ENCODE measurements around the gene C19orf25.

Gene C19orf25

DNA sequence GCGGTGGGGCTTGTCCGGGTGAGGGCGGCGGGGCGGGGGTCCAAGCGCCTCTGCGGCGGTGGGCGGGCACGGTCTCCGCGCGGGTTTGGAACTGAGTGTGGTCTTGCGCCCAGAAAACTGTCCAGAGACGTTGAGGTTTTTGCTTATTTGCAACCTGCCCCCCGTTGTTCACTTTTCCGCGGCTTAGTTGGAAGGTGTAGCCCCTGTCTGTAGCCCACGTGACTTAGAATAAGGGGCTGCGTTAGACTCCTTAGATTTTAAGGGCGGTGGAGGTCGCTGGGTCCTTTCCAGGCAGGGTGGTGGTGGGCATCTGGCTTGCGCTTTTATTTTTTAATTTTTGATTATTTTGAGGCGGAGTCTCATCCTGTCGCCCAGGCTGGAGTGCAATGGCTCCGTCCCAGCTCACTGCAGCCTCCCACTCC, 40.1 kb downstream of the C19orf25 start:
- H3K27ac Mint-ChIP-seq, result peak overlapping the region; percentile 84
- peak overlapping the region; percentile 99 for H3K4me3 Mint-ChIP-seq
- no peak for DNase-seq (ENCODE audit: low spot score)
- H3K36me3 Mint-ChIP-seq (ENCODE audit: low read depth), result peaks cover 45% of the 10 kb centered on the region
- H3K27me3 Mint-ChIP-seq (ENCODE audit: low read depth), result no peaks in the 10 kb centered on the region
- H3K4me1 Mint-ChIP-seq (ENCODE audit: low read depth), result peaks cover 13% of the 10 kb centered on the region
- no peaks in the 10 kb centered on the region for H3K9me3 Mint-ChIP-seq

DNA sequence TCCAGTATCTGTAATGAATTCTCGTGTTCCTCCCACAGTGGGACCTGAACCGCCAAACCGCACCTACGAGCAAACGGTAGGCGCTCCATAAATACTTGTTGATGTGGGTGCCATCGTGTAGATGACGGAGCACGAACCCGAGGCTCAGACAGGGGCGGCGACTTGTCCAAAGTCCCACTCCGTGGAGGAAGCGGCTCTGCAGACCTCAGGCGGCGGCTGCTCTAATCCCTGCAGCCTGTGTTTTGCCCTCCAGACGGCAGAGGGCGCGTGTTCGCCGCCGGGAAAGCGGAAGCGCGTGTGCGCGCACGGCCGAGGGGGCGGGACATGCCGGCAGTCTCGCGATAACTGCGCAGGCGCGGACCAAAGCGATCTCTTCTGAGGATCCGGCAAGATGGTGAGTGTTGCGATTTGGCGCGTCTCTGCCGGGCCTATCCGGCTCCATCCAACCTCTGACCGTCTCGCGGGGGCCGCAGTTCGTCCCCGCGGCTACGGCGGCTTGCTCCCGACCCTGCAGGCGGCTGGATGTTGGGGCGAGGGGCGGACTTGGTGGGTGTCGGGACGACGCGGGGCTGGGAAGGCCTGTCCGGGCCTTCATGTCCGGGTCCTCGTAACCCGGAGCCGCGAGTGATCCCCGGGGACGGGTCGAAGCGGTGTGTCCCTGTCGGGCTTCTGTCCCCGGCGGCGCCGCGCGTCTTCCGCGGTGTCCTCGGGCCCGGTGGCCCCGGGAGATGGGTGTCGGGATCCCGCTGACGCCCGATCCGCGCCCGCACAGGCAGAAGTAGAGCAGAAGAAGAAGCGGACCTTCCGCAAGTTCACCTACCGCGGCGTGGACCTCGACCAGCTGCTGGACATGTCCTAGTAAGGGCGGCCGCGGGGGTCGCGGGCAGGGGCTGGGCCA, 40.7 kb downstream of the C19orf25 start, which contains the start of gene RPS15:
RPS15 (plus strand) TSS at position 362 of the 898 bp plus-strand sequence; CDS start at position 392, 30 bp downstream.
- Mint-ChIP-seq H3K36me3 (ENCODE audit: low read depth) (peaks cover 45% of the 10 kb centered on the region), H3K4me1 (ENCODE audit: low read depth) (peaks cover 13% of the 10 kb centered on the region), H3K9me3 (no peaks in the 10 kb centered on the region), H3K4me3 (peak within 1 kb of the TSS; percentile 99), H3K27me3 (ENCODE audit: low read depth) (no peaks in the 10 kb centered on the region), H3K27ac (peak within 1 kb of the TSS; percentile 99)
- DNase-seq (ENCODE audit: low spot score), result peak; percentile 96

DNA sequence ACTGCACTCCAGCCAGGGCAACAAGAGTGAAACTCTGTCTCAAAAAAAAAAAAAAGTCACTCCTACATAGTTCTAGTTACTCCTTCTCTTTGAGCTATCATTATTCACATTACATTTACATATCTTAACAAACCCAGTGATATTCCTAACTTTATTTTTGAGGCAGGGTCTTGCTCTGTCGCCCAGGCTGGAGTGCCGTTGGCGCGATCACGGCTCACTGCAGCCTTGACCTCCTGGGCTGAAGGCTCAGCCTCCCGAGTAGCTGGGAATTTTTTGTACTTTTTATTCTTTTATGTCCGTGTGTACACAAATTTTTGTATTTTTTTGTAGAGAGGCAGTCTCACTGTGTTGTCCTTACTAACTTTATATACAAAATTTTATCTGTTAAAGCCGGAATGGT, 41.4 kb downstream of the C19orf25 start:
- Mint-ChIP-seq H3K9me3 (no peaks in the 10 kb centered on the region), H3K4me3 (no peak overlapping the region), H3K27ac (no peak overlapping the region), H3K27me3 (ENCODE audit: low read depth) (no peaks in the 10 kb centered on the region), H3K4me1 (ENCODE audit: low read depth) (peaks cover 13% of the 10 kb centered on the region), H3K36me3 (ENCODE audit: low read depth) (peaks cover 45% of the 10 kb centered on the region)
- DNase-seq (ENCODE audit: low spot score), result no peak

DNA sequence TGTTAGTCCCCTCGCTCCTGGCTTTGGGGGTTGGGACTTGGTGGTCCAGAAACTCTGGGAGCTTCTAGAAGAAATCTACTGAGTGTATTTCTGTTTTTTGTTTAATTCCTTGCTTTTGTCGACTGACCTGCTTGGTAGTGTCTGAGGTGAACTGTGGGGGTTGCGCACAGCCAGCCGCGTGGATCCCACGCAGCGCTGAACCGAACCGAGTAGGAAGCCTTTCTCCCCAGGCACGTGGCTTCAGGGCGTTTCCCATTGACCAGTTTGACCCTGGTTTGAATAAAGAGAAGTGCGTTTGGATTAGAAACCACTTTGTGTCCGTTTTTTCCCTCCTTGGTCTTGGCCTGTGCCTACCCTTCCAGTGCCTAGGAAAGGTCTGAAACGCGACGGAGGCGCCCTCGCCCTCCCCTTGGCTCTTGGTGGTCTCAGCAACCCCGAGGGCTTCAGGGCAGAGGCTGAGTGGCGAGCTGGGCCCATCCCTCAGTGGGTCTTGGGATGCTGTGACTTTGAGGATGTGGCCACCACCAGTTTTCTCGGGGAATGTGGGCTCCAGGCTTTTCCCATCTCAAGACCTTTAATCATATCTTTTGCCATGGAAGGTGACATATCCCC, 43.5 kb downstream of the C19orf25 start:
- no peak overlapping the region for H3K27ac Mint-ChIP-seq
- peaks cover 10% of the 10 kb centered on the region for H3K4me1 Mint-ChIP-seq (ENCODE audit: low read depth)
- no peak overlapping the region for H3K4me3 Mint-ChIP-seq
- no peaks in the 10 kb centered on the region for H3K9me3 Mint-ChIP-seq
- no peaks in the 10 kb centered on the region for H3K27me3 Mint-ChIP-seq (ENCODE audit: low read depth)
- no peak for DNase-seq (ENCODE audit: low spot score)
- H3K36me3 Mint-ChIP-seq (ENCODE audit: low read depth), result peaks cover 29% of the 10 kb centered on the region

DNA sequence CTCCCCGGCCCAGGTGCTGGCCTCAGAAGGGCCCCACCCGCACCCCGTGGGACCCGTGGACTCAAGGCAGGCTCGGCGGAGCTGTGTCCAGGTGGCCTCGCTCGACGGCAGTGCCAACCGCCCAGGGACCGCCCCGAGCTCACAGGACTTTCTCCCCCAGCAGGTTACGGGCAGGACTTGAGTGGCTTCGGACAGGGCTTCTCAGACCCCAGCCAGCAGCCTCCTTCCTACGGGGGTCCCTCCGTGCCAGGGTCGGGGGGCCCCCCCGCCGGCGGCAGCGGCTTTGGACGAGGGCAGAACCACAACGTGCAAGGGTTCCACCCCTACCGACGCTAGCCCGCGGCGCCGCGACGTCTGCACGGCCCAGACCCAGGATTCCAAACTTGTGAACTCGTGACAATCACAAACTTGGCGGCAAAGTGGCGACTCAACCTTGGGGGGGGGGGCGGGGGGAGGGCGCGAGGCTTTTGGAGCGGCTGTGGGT, 44.4 kb downstream of the C19orf25 start:
- H3K9me3 Mint-ChIP-seq, result no peaks in the 10 kb centered on the region
- no peak for DNase-seq (ENCODE audit: low spot score)
- H3K4me1 Mint-ChIP-seq (ENCODE audit: low read depth), result peaks cover 5% of the 10 kb centered on the region
- H3K27ac Mint-ChIP-seq, result no peak overlapping the region
- no peak overlapping the region for H3K4me3 Mint-ChIP-seq
- no peaks in the 10 kb centered on the region for H3K27me3 Mint-ChIP-seq (ENCODE audit: low read depth)
- peaks cover 25% of the 10 kb centered on the region for H3K36me3 Mint-ChIP-seq (ENCODE audit: low read depth)

DNA sequence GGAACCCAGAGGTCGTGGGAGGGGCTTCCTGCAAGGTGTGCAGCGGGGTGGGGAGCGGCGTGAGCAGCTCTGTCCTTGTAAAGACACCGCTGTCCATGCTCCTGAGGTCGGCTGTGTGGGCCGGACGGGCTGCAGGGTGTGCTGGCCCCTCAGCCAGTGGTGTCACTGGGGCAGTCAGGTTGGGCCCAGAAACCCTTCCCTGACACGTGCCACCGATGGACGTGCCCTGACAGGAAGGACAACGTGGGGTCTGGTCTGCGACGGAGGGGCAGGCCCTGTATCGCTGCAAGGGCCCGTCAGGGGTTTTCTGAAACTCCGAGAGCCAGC, 45.0 kb downstream of the C19orf25 start:
- no peaks in the 10 kb centered on the region for H3K27me3 Mint-ChIP-seq (ENCODE audit: low read depth)
- H3K4me1 Mint-ChIP-seq (ENCODE audit: low read depth), result peaks cover 2% of the 10 kb centered on the region
- no peak overlapping the region for H3K4me3 Mint-ChIP-seq
- DNase-seq (ENCODE audit: low spot score), result no peak
- H3K27ac Mint-ChIP-seq, result no peak overlapping the region
- H3K36me3 Mint-ChIP-seq (ENCODE audit: low read depth), result peaks cover 19% of the 10 kb centered on the region
- H3K9me3 Mint-ChIP-seq, result no peaks in the 10 kb centered on the region

DNA sequence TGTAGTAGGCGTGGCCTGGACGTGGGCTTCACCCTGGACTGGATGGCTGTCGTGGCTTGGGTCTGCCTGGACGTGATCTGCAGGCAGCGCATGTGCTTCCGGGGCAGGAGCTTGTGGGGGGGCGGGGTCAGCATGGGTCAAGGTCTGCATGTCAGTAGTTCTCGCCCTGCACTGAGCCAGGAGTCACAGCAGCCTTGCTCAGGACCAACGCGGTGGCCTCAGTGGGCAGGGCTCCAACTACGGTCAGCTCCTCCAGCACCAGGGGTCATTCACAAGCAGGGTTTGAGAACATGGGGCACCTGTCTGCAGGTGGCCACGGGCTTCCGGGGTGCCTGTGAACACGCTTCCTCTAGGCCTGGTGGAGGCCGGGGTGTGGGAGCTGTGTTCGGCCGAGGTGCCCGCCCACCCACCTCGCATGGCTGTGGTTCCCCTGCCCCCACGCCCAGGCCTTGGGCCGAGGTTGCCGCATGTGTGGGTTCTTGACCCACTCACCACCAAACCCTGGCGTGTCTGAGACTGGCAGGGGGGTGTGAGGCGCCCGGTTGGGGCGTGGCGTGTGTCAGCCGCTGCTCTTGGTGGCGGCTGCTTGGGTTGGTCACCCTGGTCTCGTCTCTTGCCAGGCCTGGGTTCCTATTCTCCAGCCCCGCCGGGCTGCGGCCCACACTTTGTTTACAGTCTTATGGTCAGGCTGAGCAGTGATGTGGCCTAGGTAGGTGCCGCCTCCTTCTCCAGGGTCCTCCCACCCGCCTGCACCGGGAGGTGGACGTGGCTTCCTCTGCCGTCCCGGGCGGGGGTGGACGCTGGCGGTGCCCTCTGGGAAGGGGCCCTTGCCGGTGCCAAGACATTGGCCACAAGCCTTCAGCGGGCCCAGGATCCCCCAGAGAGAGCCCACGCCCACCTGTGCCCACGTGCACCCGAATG, 45.6 kb downstream of the C19orf25 start:
- Mint-ChIP-seq H3K36me3 (ENCODE audit: low read depth) (peaks cover 17% of the 10 kb centered on the region), H3K27ac (no peak overlapping the region), H3K27me3 (ENCODE audit: low read depth) (no peaks in the 10 kb centered on the region), H3K4me3 (no peak overlapping the region), H3K9me3 (no peaks in the 10 kb centered on the region), H3K4me1 (ENCODE audit: low read depth) (peaks cover 2% of the 10 kb centered on the region)
- no peak for DNase-seq (ENCODE audit: low spot score)

DNA sequence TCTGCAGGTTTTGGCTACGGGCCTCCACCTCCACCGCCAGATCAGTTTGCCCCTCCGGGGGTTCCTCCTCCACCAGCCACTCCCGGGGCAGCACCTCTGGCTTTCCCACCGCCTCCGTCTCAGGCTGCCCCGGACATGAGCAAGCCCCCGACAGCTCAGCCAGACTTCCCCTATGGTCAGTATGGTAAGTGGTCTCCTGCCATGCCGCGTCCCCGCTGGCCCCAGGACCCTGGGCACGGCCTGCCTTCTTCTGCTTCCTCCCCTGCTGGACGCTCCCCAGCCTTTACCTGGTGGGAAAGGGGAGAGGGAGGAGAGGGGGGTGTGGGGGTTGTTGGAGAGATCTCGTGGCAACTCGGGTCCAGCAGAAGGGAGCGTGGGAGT, 46.5 kb downstream of the C19orf25 start:
- no peak for DNase-seq (ENCODE audit: low spot score)
- Mint-ChIP-seq H3K36me3 (ENCODE audit: low read depth) (peaks cover 14% of the 10 kb centered on the region), H3K27ac (no peak overlapping the region), H3K9me3 (no peaks in the 10 kb centered on the region), H3K4me3 (no peak overlapping the region), H3K27me3 (ENCODE audit: low read depth) (no peaks in the 10 kb centered on the region), H3K4me1 (ENCODE audit: low read depth) (no peaks in the 10 kb centered on the region)

DNA sequence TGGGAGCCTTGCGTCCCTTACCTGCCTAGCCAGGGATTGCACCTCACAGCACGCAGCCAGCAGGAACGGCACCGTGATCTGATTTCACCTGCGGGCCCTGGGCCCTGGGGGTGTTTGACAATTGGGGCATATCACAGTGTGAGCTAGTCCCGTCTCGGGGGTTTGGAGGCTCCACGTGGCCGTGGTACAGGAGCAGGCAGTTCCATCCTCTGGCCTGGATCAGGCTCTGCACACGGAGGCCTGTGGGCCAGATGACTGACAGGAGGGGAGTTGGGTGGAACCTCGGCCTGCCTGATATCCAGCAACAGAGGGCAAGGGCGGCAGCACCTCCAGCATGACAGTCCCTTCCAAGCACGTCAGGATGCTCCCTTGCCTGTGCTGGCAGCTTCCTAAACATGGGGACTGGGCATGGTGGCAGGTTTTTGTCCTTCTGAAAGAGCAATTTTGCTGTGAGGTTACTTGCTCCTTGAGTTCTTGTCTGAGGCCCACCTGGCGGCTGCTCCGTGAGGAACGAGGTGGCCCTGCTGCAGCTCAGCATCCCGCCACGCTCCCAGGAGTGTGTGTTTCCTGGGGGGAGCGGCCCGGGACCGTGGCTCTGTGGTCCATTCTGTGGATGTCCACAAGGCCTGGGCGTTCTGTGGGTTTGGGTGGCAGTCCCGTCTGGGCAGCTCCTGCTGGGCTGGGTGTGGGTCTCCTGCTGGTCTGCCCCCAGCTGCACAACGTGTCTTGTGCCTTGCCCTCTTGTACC, 47.1 kb downstream of the C19orf25 start:
- Mint-ChIP-seq H3K4me3 (no peak overlapping the region), H3K27ac (peak overlapping the region; percentile 26), H3K9me3 (no peaks in the 10 kb centered on the region), H3K36me3 (ENCODE audit: low read depth) (peaks cover 14% of the 10 kb centered on the region), H3K27me3 (ENCODE audit: low read depth) (no peaks in the 10 kb centered on the region), H3K4me1 (ENCODE audit: low read depth) (no peaks in the 10 kb centered on the region)
- DNase-seq (ENCODE audit: low spot score), result no peak

DNA sequence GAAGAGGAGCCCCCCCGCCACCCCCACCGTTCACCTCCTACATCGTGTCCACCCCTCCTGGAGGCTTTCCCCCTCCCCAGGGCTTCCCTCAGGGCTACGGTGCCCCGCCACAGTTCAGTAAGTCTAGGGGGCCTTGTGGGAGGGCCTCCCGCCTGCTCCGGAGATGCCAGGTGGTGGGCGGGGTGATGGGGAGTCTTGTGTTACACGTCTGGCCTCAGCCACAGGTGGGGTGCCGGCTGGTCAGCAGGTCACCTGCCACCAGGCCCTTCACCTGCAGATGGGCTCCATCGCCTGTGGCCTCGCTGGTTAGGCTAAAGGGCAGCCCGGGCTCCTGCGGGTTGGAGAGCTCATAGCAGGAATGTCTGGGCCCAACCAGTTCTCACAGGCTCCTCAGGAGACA, 48.8 kb downstream of the C19orf25 start:
- no peak for DNase-seq (ENCODE audit: low spot score)
- H3K27me3 Mint-ChIP-seq (ENCODE audit: low read depth), result no peaks in the 10 kb centered on the region
- peaks cover 16% of the 10 kb centered on the region for H3K36me3 Mint-ChIP-seq (ENCODE audit: low read depth)
- H3K9me3 Mint-ChIP-seq, result no peaks in the 10 kb centered on the region
- H3K4me1 Mint-ChIP-seq (ENCODE audit: low read depth), result no peaks in the 10 kb centered on the region
- H3K27ac Mint-ChIP-seq, result no peak overlapping the region
- no peak overlapping the region for H3K4me3 Mint-ChIP-seq

DNA sequence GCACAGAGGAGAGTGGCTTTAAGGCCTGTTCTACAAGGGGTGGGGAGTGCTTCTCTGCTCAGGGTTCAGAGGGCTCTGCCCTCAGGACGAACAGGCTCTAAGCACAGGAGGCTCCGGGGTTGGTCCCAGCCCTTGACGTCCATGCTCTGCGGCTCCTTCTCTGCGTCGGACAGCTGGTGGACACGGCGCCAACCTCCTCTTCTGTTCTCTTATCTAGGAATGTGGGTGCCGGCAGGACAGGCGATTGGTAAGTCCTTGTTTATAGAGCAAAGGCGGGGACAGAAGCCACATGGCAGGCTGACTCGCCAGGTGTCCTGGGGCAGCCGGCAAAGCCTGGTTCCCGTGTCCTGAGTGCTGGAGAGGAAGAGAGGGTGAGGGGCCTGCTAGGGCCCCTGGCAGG, 49.3 kb downstream of the C19orf25 start:
- H3K4me1 Mint-ChIP-seq (ENCODE audit: low read depth), result no peaks in the 10 kb centered on the region

DNA sequence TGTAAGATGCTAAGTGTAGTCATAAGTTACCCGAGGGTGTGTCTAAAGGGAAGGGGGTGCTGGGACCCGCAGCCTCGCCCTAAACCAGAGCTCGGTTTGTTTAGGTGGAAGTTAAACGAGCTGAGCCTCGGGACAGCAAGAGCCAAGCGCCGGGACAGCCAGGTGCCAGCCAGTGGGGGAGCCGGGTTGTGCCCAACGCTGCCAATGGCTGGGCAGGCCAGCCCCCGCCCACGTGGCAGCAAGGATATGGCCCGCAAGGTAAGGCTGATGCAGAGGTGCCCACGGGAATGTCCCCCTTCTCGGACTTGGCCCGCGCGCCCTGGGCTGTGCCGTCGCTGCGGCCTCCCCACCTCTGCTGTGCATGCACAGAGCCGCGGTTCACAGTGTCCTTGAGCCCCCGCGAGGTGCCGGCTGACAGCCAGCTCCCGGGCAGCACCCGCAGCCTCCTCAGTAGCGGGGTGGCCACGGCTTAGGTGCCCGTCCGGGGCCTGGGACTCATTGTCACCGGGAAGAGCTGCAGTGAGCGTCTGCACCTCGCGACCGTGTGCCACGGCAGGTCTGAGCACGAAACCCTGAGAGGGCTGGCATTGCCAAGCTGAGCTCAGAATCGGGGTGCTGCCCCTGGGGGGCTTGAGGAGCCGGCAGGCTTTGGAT, 50.1 kb downstream of the C19orf25 start:
- Mint-ChIP-seq H3K36me3 (ENCODE audit: low read depth) (peaks cover 21% of the 10 kb centered on the region), H3K4me3 (no peak overlapping the region), H3K27ac (no peak overlapping the region), H3K4me1 (ENCODE audit: low read depth) (no peaks in the 10 kb centered on the region), H3K9me3 (no peaks in the 10 kb centered on the region), H3K27me3 (ENCODE audit: low read depth) (no peaks in the 10 kb centered on the region)
- DNase-seq (ENCODE audit: low spot score), result no peak

More for the DNA sequence above, 49.3 kb downstream of the C19orf25 start:
- H3K36me3 Mint-ChIP-seq (ENCODE audit: low read depth), result peaks cover 19% of the 10 kb centered on the region
- no peaks in the 10 kb centered on the region for H3K27me3 Mint-ChIP-seq (ENCODE audit: low read depth)
- DNase-seq (ENCODE audit: low spot score), result no peak
- no peak overlapping the region for H3K27ac Mint-ChIP-seq
- no peaks in the 10 kb centered on the region for H3K9me3 Mint-ChIP-seq
- H3K4me3 Mint-ChIP-seq, result no peak overlapping the region

Data from T-helper 2 cell treated with Interferon-gamma antibody and Interleukin-4, amounts not matched to agents 5 μg/mL and 100 μg/mL, for 36 hours (primary cell).